Stimulated activated naive CD8-positive, alpha-beta T cell treated with anti-CD3 and anti-CD28 coated beads, Interleukin-15, amount 100 ng/mL, for 72 hours (primary cell): ENCODE measurements around the gene ADCK2.
"Not testable (repeated sequence)": the region's sequence is repeated elsewhere in the genome, so short reads cannot be mapped to it uniquely, and the experiment has no call there.

ENCODE experiments used
- ATAC-seq: fragments of 150-1000 bp; cut with Tn5 transposase; 2 replicates; pipeline ENCODE4 v1.10.0; 2021; ENCODE audit warnings: mild to moderate bottlenecking, moderate library complexity
- DNase-seq, 2 donors: peaks; one replicate each; pipeline ENCODE4 v3.0.0; 2021 to 2022
- H3K27ac Mint-ChIP-seq, 2 donors: one replicate each; pipeline ENCODE4 v1.8.0; 2022; ENCODE audit warnings: mild to moderate bottlenecking in 2 of 2, mixed read lengths in 2 of 2, moderate library complexity in 2 of 2
- H3K27me3 Mint-ChIP-seq: one replicate; pipeline ENCODE4 v1.8.0; 2022; ENCODE audit warnings: mixed read lengths
- H3K4me1 Mint-ChIP-seq: one replicate; pipeline ENCODE4 v1.8.0; 2022; ENCODE audit warnings: mild to moderate bottlenecking, mixed read lengths
- H3K4me3 Mint-ChIP-seq, 2 donors: one replicate each; pipeline ENCODE4 v1.8.0; 2022; ENCODE audit warnings: mild to moderate bottlenecking in 2 of 2, mixed read lengths in 2 of 2, moderate library complexity in 1 of 2
- H3K9me3 Mint-ChIP-seq, 2 donors: one replicate each; pipeline ENCODE4 v1.8.0; 2022; ENCODE audit warnings: mixed read lengths in 2 of 2

The ADCK2 gene

DNA sequence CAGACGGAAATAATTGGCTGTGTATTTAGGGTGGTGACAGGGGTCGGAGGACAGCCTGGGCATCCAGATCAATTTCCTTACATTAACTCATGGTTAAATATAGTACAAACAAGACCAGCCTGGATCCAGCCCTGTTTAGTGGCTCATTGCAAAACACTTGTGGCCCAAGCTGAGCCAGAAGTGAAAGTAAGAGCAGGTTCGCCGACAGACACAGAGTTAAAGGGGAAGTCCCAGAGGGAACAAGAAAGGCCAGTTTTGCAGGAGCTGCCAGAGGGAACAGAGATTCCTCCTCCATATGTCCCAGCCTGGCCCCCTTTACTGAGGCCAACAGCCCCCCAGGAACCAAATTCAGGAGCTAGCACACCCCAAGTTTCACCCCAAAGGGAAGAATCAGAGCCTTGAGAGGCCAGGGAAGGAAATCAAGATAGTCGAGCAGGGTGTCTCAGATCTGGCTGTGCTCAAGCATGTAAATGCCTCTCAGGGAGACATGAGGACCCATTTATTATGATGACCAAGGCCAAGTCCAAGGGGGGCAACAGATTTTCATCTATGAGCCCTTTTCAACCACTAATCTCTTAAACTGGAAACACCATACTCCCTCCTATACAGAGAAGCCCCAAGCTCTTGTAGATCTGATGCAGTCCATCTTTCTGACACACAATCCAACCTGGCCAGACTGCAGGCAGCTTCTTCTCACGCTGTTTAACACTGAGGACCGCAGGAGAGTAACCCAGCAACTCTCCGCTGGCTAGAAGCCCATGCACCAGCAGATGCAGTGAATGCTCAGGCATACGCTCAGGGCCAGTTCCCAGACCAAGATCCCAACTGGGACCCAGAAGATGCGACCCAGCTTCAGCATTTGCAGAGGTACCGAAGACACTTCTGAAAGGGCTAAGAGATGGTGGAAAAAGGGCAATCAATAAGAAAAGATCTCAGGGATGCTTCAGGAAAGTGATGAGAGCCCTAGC, 15.9 kb upstream of the ADCK2 start:
- H3K4me3 Mint-ChIP-seq: peak overlapping the region; percentile 70 to 88
- H3K9me3 Mint-ChIP-seq: no peaks in the 10 kb centered on the region
- H3K27ac Mint-ChIP-seq: peak overlapping the region; percentile 60 to 92
- peaks cover 19% of the 10 kb centered on the region for H3K4me1 Mint-ChIP-seq
- no peaks in the 10 kb centered on the region for H3K27me3 Mint-ChIP-seq
- ATAC-seq (peak; percentile 93), DNase-seq (peak in 1 of 2 donors; percentile 51)

GRCh38 chr7:140657891-140658290, 14.9 kb upstream of the ADCK2 start:
- Mint-ChIP-seq H3K27ac (no peak overlapping the region), H3K4me3 (no peak overlapping the region), H3K27me3 (no peaks in the 10 kb centered on the region), H3K9me3 (no peaks in the 10 kb centered on the region), H3K4me1 (peaks cover 19% of the 10 kb centered on the region)
- DNase-seq: no peak
- ATAC-seq: no peak

DNA sequence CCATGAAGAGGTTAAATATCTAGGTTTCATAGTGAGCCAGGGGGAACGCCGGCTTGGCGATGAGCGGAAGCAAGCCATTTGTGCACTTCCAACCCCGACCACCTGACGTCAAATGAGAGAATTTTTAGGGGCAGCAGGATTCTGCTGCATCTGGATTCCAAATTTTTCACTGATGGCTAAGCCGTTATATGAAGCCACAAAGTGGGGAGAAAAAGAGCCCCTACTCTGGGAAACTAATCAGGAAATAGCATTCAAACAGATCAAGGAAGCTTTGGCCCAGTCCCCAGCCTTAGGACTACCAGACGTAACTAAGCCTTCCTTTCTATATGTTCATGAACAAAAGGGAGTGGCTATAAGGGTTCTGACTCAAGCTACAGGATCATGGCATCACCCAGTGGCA, 12.9 kb upstream of the ADCK2 start:
- H3K27ac Mint-ChIP-seq: no peak overlapping the region
- no peak overlapping the region for H3K4me3 Mint-ChIP-seq
- no peaks in the 10 kb centered on the region for H3K9me3 Mint-ChIP-seq
- peaks cover under 1% of the 10 kb centered on the region for H3K27me3 Mint-ChIP-seq
- no peak for DNase-seq
- no peak for ATAC-seq
- H3K4me1 Mint-ChIP-seq: peaks cover 19% of the 10 kb centered on the region

GRCh38 chr7:140661124-140661523, 11.6 kb upstream of the ADCK2 start:
- H3K27ac Mint-ChIP-seq: no peak overlapping the region
- H3K4me3 Mint-ChIP-seq: no peak overlapping the region
- peaks cover 10% of the 10 kb centered on the region for H3K27me3 Mint-ChIP-seq
- H3K4me1 Mint-ChIP-seq: peaks cover 12% of the 10 kb centered on the region
- no peaks in the 10 kb centered on the region for H3K9me3 Mint-ChIP-seq
- DNase-seq (no peak), ATAC-seq (no peak)

- not testable (repeated sequence) for DNase-seq, H3K4me3 Mint-ChIP-seq, ATAC-seq, H3K27ac Mint-ChIP-seq, H3K4me1 Mint-ChIP-seq, H3K9me3 Mint-ChIP-seq
- peaks cover 10% of the 10 kb centered on the region for H3K27me3 Mint-ChIP-seq
Observed at GRCh38 chr7:140662938-140663337, 9.8 kb upstream of the ADCK2 start.

DNA sequence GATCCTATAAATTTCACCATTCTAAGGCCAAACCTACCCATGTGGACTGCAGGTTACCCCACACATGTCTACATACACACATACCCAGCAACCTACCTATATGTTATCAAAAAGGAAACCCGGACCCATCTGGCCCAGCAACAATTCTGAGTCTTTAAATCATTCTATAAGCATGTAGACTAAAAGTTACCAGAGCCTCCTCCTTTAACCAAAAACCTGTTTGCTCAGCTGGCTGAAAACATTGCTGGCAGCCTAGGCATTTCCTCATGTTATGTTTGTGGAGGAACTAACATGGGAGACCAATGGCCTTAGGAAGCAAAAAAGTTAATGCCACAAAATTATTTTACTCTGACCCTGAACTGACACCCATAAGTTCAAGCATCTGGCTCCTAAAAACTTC, 5.3 kb upstream of the ADCK2 start:
- Mint-ChIP-seq H3K4me1 (peaks cover 7% of the 10 kb centered on the region), H3K27me3 (peaks cover 10% of the 10 kb centered on the region), H3K4me3 (no peak overlapping the region), H3K9me3 (no peaks in the 10 kb centered on the region), H3K27ac (no peak overlapping the region)
- no peak for DNase-seq
- no peak for ATAC-seq

DNA sequence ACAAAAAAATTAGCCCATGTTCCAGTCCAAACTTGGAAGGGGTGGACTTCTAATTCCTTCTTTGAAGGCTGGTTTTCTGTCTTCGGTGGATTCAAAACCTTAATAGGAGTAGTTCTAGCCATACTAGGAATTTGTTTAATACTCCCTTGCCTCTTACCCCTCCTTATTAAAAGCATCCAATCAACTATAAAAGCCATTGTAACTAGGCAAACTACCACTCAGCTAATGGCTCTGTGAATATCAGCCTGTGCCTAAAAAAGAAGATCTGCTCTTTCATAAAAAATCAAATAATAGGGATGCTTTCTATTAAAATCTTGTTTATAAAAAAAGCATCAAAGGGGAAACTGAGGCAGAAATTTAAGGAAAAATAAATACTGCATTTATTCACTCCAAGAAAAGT, 4.1 kb upstream of the ADCK2 start:
- Mint-ChIP-seq H3K4me1 (peaks cover 11% of the 10 kb centered on the region), H3K27ac (no peak overlapping the region), H3K27me3 (peaks cover 10% of the 10 kb centered on the region), H3K4me3 (no peak overlapping the region), H3K9me3 (no peaks in the 10 kb centered on the region)
- DNase-seq (no peak), ATAC-seq (no peak)

- H3K27ac Mint-ChIP-seq: no peak overlapping the region
- no peak for DNase-seq
- H3K4me3 Mint-ChIP-seq: no peak overlapping the region
- no peaks in the 10 kb centered on the region for H3K9me3 Mint-ChIP-seq
- H3K27me3 Mint-ChIP-seq: peaks cover 10% of the 10 kb centered on the region
- H3K4me1 Mint-ChIP-seq: peaks cover 18% of the 10 kb centered on the region
- ATAC-seq: no peak
Observed at GRCh38 chr7:140669352-140669751, 3.4 kb upstream of the ADCK2 start.

DNA sequence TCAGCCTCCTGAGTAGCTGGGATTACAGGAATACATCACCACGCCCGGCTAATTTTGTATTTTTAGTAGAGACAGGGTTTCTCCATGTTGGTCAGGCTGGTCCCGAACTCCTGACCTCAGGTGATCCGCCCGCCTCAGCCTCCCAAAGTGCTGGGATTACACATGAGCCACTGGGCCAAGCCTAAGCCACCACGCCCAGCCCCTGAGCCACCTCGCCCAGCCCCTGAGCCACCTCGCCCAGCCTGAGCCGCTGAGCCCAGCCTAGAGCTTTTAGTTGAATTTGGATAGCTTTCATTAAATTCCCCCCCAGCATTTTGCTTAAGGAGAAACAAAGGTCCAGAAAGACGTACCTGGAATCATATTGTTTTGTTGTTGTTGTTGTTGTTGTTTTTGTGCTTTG, 2.9 kb upstream of the ADCK2 start:
- not testable (repeated sequence) for ATAC-seq, H3K4me3 Mint-ChIP-seq, H3K27ac Mint-ChIP-seq, H3K9me3 Mint-ChIP-seq, DNase-seq, H3K27me3 Mint-ChIP-seq
- peaks cover 23% of the 10 kb centered on the region for H3K4me1 Mint-ChIP-seq

GRCh38 chr7:140670343-140670935, 2.3 kb upstream of the ADCK2 start:
- H3K27ac Mint-ChIP-seq: no peak overlapping the region
- no peak overlapping the region for H3K4me3 Mint-ChIP-seq
- H3K27me3 Mint-ChIP-seq: peaks cover 4% of the 10 kb centered on the region
- DNase-seq: no peak
- no peak for ATAC-seq
- peaks cover 29% of the 10 kb centered on the region for H3K4me1 Mint-ChIP-seq
- H3K9me3 Mint-ChIP-seq: no peaks in the 10 kb centered on the region

DNA sequence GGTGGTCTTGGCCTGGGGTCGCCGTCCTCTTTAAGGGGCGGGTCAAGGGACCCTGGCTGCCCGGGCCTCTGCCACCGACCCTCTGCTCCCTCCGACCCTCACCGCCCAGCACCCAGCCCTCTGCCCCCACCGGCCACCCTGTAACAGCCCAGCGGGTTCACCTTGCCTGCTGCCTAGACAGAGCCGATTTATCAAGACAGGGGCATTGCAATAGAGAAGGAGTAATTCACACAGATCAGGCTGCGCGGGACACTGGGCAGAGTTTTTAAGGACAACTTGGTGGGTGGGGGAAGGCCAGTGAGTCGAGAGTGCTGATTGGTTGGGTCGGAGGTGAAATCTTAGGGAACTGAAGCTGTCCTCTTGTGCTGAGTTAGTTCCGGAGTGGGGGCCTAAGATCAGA, 779 bp upstream of the ADCK2 start:
- Mint-ChIP-seq H3K27me3 (no peaks in the 10 kb centered on the region), H3K4me1 (peaks cover 43% of the 10 kb centered on the region), H3K4me3 (peak overlapping the region; percentile 67 to 76), H3K9me3 (no peaks in the 10 kb centered on the region), H3K27ac (peak overlapping the region in 1 of 2 donors; percentile 85)
- ATAC-seq (no peak), DNase-seq (no peak)

- H3K27me3 Mint-ChIP-seq: no peaks in the 10 kb centered on the region
- peak overlapping the region; percentile 93 to 96 for H3K4me3 Mint-ChIP-seq
- H3K4me1 Mint-ChIP-seq: peaks cover 51% of the 10 kb centered on the region
Observed at GRCh38 chr7:140673063-140673773, 473 bp downstream of the ADCK2 start.

GRCh38 chr7:140673774-140674155, 1.0 kb downstream of the ADCK2 start:
- Mint-ChIP-seq H3K9me3 (no peaks in the 10 kb centered on the region), H3K27me3 (no peaks in the 10 kb centered on the region), H3K4me3 (peak overlapping the region; percentile 93 to 96), H3K4me1 (peaks cover 51% of the 10 kb centered on the region), H3K27ac (peak overlapping the region; percentile 71 to 86)
- ATAC-seq (no peak), DNase-seq (no peak)

More at GRCh38 chr7:140673063-140673773, 473 bp downstream of the ADCK2 start:
- Mint-ChIP-seq H3K27ac (peak overlapping the region; percentile 71 to 86), H3K9me3 (no peaks in the 10 kb centered on the region)
- DNase-seq: peak; percentile 61 to 72
- ATAC-seq: peak; percentile 83

DNA sequence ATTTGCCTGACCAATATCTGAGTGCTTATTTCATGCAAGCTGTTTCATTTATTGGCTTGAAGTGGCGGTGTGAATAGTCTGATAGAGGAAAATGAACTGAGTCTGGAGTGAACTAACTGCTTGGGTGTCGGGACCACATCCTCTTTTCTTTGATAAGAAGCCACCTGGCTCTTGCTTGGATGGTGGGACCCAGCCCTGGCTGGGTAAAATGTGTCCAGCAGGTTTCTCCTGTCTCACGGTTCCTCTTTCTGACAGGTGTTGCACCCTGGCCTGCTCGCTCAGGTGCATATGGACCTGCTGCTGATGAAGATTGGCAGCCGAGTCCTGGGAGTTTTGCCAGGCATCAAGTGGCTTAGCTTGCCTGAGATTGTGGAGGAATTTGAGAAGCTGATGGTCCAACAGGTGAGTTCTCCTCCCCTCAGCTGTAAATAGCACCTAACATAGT, 1.6 kb downstream of the ADCK2 start:
- H3K27ac Mint-ChIP-seq: peak overlapping the region in 1 of 2 donors; percentile 71
- ATAC-seq: no peak

DNA sequence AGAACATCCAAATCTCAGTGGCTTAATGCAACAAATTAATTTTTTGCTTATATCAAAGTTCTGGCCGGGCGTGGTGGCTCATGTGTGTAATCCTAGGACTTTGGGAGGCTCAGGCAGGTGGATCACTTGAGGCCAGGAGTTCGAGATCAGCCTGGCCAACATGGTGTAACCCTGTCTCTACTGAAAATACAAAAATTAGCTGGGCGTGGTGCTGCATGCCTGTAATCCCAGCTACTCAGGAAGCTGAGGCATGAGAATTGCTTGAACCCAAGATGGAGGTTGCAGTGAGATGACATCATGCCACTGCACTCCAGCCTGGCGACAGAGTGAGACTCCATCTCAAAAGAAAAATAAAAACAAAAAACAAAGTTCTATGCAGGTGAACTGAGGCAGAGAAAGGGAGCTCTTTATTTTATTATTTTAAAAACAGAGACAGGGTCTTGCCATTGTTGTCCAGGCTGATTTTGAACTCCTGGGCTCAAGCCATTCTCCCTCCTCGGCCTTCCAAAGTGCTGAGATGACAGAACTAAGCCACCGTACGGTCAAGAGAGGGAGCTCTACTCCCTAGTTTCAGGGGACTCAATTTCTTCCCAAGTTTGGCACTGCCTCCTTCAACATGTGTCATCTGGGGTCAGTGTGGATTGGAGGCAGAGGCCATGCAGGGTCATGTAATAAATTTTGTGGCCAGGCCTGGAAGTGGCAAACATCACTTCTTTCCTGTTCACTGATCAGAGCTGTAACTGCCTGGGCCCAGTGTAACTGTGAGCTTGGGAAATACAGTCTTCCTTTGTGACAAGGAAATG, 2.4 kb downstream of the ADCK2 start:
- peak overlapping the region; percentile 93 to 96 for H3K4me3 Mint-ChIP-seq
- ATAC-seq (no peak), DNase-seq (no peak)
- no peaks in the 10 kb centered on the region for H3K9me3 Mint-ChIP-seq
- peak overlapping the region; percentile 58 to 79 for H3K27ac Mint-ChIP-seq
- peaks cover 51% of the 10 kb centered on the region for H3K4me1 Mint-ChIP-seq
- H3K27me3 Mint-ChIP-seq: no peaks in the 10 kb centered on the region

More for the DNA sequence above, 1.6 kb downstream of the ADCK2 start:
- Mint-ChIP-seq H3K9me3 (no peaks in the 10 kb centered on the region), H3K4me1 (peaks cover 51% of the 10 kb centered on the region), H3K4me3 (peak overlapping the region; percentile 93 to 96), H3K27me3 (no peaks in the 10 kb centered on the region)
- DNase-seq: no peak
